SKM-1 treated with dmso at 0.1 percent for 144 hours (cell line): Measurements from ENCODE around the gene BCAT1.

ENCODE experiments used
- DNase-seq: peaks from one replicate; lab custom pipeline; 2025; ENCODE audit not compliant: unreplicated experiment; lab: John Stamatoyannopoulos, UW

BCAT1 gene

DNA sequence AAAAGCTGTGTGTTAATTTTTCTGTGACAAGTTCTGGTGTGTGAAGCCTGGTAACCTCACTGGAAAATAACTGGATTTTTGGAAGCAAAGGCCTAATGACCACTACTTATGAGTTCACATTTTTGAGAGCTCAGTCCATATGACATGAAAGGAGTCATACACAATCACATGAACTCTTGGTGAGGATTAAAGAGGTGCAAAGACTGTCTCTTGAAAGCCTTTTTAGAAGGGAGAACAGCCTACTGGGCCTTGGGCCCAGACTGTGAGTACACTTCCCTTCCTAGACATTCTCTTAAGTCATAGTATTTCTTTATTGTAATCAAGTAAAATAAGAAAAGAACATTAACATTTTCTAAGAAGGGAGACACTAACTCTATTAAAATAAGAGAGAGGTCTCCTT, 176.1 kb downstream of the BCAT1 start:
- DNase-seq = no peak

GRCh38 chr12:24770821-24771220, 178.1 kb downstream of the BCAT1 start:
- no peak for DNase-seq

DNA sequence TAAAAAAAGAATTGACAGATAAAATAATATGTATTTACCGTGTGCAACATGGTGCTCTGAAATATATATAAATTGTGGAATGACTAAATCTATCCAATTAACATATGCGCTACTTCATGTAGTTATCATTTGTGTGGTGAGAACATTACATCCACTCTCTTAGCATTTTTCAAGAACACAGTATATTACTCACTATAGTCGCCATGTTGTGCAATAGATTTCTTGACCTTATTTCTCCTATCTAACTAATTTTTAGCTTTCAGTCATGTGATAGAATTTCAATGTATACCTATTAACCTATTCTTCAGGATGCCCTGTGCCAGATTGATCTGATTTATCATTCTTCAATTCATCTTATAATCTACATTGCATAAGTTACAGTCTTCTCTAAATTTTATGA, 178.6 kb downstream of the BCAT1 start:
- no peak for DNase-seq

- no peak for DNase-seq
These were observed 179.2 kb downstream of the BCAT1 start for GRCh38 chr12:24769682-24770081.

DNA sequence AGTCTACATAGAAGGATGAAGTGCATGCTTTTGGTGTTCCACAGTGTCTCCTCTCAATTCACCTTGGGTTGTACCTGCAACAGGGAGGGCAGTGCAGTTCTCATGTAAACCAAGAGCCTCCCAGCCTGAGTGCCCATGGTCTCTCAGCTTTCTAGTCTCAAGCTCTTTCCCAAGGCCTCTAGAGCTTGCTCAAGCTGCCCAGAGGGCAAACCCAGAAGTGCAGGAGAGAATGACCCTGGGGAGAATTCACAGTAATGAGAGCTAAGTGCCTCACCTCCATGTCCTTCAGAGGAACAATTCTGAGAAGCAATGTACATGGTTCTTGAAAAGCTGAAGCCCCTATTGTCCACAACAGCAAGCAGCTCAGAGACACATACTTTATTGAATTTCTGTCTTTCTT, 180.5 kb downstream of the BCAT1 start:
- DNase-seq = no peak

- no peak for DNase-seq
These were observed 181.9 kb downstream of the BCAT1 start for GRCh38 chr12:24767016-24767415.

DNA sequence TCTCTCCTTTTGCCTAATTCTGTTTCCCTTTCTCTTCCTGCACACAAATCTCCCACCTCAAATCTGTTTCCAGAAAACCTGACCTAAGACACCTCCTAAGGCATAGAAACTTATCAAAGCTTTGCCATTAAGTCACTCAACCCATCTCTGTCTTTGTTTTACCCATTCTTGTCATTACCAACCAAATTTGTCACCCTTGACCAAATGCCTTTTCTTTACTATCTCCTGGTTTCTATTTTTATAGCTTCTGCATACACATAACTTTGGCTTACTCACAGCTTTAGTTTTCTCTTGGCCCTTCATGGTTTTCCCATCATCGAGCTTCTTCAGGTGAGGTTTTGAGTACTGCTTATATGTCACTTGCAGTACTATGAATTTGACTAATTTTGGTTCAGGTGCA, 184.2 kb downstream of the BCAT1 start:
- DNase-seq = no peak

DNA sequence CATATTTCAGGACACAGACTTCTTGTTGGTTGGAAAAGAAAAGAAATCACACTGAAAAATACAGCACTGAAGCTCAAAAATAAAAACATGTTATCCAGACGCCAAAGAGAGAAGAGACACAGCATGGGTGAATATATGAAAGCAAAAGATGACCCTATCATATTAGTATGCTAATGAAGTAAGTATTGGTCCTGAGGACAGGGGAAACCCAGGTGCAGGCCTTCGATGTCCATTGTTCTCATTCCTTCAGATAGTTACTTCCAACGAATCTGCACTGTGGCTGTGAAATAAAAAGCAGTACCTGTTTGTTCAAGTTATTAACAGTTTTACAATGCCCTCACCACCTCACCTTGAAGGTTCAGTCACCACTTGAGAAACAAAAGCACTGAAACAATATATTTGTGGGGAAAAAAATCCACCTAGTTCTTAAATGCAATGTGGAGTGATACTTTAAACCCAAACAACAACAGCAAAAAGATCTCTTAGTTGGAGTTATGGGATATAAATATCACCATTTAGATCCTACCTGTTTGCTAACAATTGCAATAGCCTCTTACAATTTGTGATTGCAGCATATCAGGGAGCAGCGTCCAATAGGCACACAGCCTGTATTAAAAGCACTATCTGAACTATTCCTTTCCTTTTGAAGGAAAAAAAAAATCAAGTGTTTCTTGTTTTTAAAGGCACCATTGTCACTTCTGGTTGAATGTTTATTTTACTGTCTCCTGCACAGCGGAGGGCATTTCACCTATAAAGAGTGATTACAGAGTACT, 188.1 kb downstream of the BCAT1 start:
- no peak for DNase-seq

DNA sequence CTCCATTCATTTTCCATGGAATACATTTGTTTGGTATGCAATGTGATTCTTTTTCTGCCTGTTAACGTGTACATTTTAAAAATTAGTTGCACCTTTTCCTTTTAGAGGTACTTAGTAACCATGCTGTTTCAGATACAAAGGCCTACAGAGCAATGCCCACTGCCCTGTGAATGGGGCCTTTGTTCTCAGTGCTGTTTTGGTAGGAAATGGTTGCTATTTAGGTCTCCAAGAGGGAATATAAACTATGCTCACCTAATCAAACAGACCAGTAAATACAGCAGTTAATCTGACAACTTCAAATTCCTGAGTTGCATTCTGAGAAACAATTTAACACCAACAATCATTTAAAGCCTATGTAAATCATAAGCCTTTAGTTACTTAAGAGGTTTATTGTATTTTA, 188.7 kb downstream of the BCAT1 start:
- DNase-seq = no peak
